OCI-LY1 (cell line): ENCODE data around the gene CDH6.

ENCODE experiments used
- H2AFZ ChIP-seq: fragments of 200-600 bp; sonication (generic), shearing (Covaris generic); 2 replicates; pipeline ENCODE4 v1.6.0; 2014; ENCODE audit warnings: antibody characterized with exemption, mild to moderate bottlenecking, low read length
- H3F3A ChIP-seq: fragments of 200-600 bp; sonication (generic), shearing (Covaris generic); 2 replicates; pipeline ENCODE4 v1.6.0; 2014; ENCODE audit warnings: mild to moderate bottlenecking, antibody characterized with exemption, low read length, moderate library complexity; ENCODE audit not compliant: insufficient read depth
- H3K27ac ChIP-seq: fragments of 200-600 bp; sonication (generic); 2 replicates; pipeline ENCODE4 v1.5.1; 2014; ENCODE audit warnings: low read length, mixed run types, mild to moderate bottlenecking, low read depth; ENCODE audit not compliant: poor library complexity, severe bottlenecking
- H3K27me3 ChIP-seq: fragments of 200-600 bp; sonication (generic); 2 replicates; pipeline ENCODE4 v1.6.0; 2014; ENCODE audit warnings: antibody characterized with exemption, mild to moderate bottlenecking, low read length, moderate library complexity; ENCODE audit not compliant: insufficient read depth
- H3K36me3 ChIP-seq: fragments of 200-600 bp; sonication (generic); 2 replicates; pipeline ENCODE4 v1.6.1; 2014; ENCODE audit warnings: mild to moderate bottlenecking, antibody characterized with exemption, low read length, moderate library complexity, mixed read lengths; ENCODE audit not compliant: insufficient read depth
- H3K4me1 ChIP-seq: fragments of 200-600 bp; sonication (generic); 2 replicates; pipeline ENCODE4 v1.5.1; 2014; ENCODE audit warnings: mild to moderate bottlenecking, low read length, moderate library complexity; ENCODE audit not compliant: insufficient read depth, severe bottlenecking
- H3K4me2 ChIP-seq: fragments of 200-600 bp; sonication (generic), shearing (Covaris generic); 2 replicates; pipeline ENCODE4 v1.6.1; 2014; ENCODE audit warnings: low read length
- H3K4me3 ChIP-seq: fragments of 200-600 bp; sonication (generic); 2 replicates; pipeline ENCODE4 v1.5.1; 2014; ENCODE audit warnings: low read length, low read depth, mild to moderate bottlenecking, mixed read lengths; ENCODE audit not compliant: poor library complexity, severe bottlenecking
- H3K79me2 ChIP-seq: fragments of 200-600 bp; shearing (Covaris generic); 2 replicates; pipeline ENCODE4 v1.6.1; 2016; ENCODE audit warnings: mixed run types, low read length, mixed read lengths; ENCODE audit not compliant: insufficient read depth
- H3K9ac ChIP-seq: fragments of 200-600 bp; sonication (generic), shearing (Covaris generic); 2 replicates; pipeline ENCODE4 v1.6.1; 2014; ENCODE audit warnings: mild to moderate bottlenecking, low read length, mixed read lengths
- H3K9me2 ChIP-seq: fragments of 200-600 bp; sonication (generic), shearing (Covaris generic); 2 replicates; pipeline ENCODE4 v1.6.1; 2014; ENCODE audit warnings: low read depth, mild to moderate bottlenecking, low read length, mixed read lengths
- H3K9me3 ChIP-seq: fragments of 200-600 bp; shearing (Covaris generic); 2 replicates; pipeline ENCODE4 v1.6.1; 2014; ENCODE audit warnings: low read length, mixed read lengths
- H4K20me1 ChIP-seq: fragments of 200-600 bp; sonication (generic), shearing (Covaris generic); 2 replicates; pipeline ENCODE4 v1.6.0; 2016; ENCODE audit warnings: mild to moderate bottlenecking, low read length; ENCODE audit not compliant: insufficient read depth
- EZH2 ChIP-seq: fragments of 200-600 bp; sonication (generic), shearing (Covaris generic); IDR thresholded peaks from 2 replicates; pipeline ENCODE4 v1.8.0; 2017; ENCODE audit warnings: borderline replicate concordance, mixed run types, mild to moderate bottlenecking, antibody characterized with exemption, low read length, moderate library complexity, mixed read lengths
- TF ChIP-seq, protein P1 (sequence below): fragments of 200-600 bp; sonication (generic), shearing (Covaris generic); IDR thresholded peaks from 2 replicates; pipeline ENCODE4 v1.5.1; 2017; ENCODE audit warnings: mild to moderate bottlenecking, antibody characterized with exemption, low read length, moderate library complexity, mixed read lengths

CDH6 gene

GRCh38 chr5:31197183-31197582 lies 3.7 kb downstream of the CDH6 start:
- Histone ChIP-seq H3F3A (no peaks in the 10 kb centered on the region), H2AFZ (no peak overlapping the region), H3K4me1 (no peaks in the 10 kb centered on the region), H3K9me3 (no peaks in the 10 kb centered on the region), H3K9me2 (no peaks in the 10 kb centered on the region), H3K4me3 (no peak overlapping the region), H3K27ac (no peak overlapping the region), H3K4me2 (no peak overlapping the region), H3K27me3 (no peaks in the 10 kb centered on the region), H3K36me3 (no peaks in the 10 kb centered on the region), H3K79me2 (no peaks in the 10 kb centered on the region), H4K20me1 (no peaks in the 10 kb centered on the region), H3K9ac (no peak overlapping the region)
- TF ChIP-seq, protein P1, sequence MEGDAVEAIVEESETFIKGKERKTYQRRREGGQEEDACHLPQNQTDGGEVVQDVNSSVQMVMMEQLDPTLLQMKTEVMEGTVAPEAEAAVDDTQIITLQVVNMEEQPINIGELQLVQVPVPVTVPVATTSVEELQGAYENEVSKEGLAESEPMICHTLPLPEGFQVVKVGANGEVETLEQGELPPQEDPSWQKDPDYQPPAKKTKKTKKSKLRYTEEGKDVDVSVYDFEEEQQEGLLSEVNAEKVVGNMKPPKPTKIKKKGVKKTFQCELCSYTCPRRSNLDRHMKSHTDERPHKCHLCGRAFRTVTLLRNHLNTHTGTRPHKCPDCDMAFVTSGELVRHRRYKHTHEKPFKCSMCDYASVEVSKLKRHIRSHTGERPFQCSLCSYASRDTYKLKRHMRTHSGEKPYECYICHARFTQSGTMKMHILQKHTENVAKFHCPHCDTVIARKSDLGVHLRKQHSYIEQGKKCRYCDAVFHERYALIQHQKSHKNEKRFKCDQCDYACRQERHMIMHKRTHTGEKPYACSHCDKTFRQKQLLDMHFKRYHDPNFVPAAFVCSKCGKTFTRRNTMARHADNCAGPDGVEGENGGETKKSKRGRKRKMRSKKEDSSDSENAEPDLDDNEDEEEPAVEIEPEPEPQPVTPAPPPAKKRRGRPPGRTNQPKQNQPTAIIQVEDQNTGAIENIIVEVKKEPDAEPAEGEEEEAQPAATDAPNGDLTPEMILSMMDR: no peak
- TF ChIP-seq EZH2: no peak

DNA sequence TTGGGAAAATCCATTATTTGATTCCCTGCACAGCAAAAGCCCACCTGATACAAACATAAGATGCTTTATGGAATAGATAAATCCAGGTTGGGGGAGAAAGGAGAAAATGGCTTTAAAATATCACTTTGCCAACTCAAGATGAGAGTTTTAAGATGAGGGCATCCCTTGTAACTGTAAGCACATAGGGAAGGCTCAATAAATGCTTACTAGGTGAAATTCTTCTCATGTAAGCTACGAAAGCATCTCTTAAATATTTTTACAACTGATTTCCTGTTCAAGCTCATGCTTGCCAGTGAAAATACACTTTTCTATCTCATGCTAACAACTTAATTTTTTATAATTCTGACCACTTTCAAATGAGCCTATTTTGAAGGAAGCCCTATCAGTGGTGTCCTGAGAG lies 11.5 kb downstream of the CDH6 start:
- Histone ChIP-seq H3K9me3 (no peaks in the 10 kb centered on the region), H3K9me2 (no peaks in the 10 kb centered on the region), H3K4me3 (no peak overlapping the region), H3K27ac (no peak overlapping the region), H3K79me2 (no peaks in the 10 kb centered on the region), H3K9ac (no peak overlapping the region), H3K4me2 (no peak overlapping the region), H3F3A (no peaks in the 10 kb centered on the region), H3K27me3 (no peaks in the 10 kb centered on the region), H2AFZ (no peak overlapping the region), H3K4me1 (no peaks in the 10 kb centered on the region), H3K36me3 (no peaks in the 10 kb centered on the region), H4K20me1 (no peaks in the 10 kb centered on the region)
- TF ChIP-seq EZH2: no peak
- TF ChIP-seq, protein P1: no peak

DNA sequence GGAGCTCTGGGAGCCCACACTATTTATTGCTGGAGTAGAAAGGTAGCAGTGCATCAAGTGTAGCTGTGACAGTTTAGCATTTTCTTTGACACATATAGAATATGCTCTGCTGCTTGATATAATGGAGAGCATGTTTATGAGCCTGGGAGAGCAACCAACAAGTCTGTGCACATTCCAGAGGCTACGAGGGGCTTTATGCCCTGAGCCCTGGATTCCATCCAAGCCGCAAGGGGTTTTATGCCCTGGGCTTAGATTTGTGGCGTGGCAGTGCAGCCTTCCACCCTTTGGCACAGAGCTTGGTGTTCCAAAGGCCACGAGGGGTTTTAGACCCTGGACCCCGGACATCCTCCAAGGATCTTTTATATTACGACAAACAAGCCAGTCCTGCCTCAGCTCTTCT lies 14.6 kb downstream of the CDH6 start:
- Histone ChIP-seq H3K27me3 (no peaks in the 10 kb centered on the region), H3K27ac (no peak overlapping the region), H3K4me2 (no peak overlapping the region), H3K4me1 (no peaks in the 10 kb centered on the region), H3K9ac (no peak overlapping the region), H3K9me2 (no peaks in the 10 kb centered on the region), H3F3A (no peaks in the 10 kb centered on the region), H4K20me1 (no peaks in the 10 kb centered on the region), H3K36me3 (no peaks in the 10 kb centered on the region), H3K9me3 (no peaks in the 10 kb centered on the region), H3K4me3 (no peak overlapping the region), H2AFZ (no peak overlapping the region), H3K79me2 (no peaks in the 10 kb centered on the region)
- TF ChIP-seq, protein P1: no peak
- TF ChIP-seq EZH2: no peak
